Ectodermal cell (in vitro differentiated cells): ENCODE measurements around the gene NR5A2.

Experiments
- H3K27ac ChIP-seq: 2 replicates; pipeline ENCODE4 v1.7.0; 2013; ENCODE audit warnings: mild to moderate bottlenecking, low read depth, low read length; ENCODE audit not compliant: insufficient read depth, poor library complexity, severe bottlenecking
- H3K27me3 ChIP-seq: 2 replicates; pipeline ENCODE4 v1.7.0; 2013; ENCODE audit warnings: mild to moderate bottlenecking, low read length; ENCODE audit not compliant: insufficient read depth, control insufficient read depth, poor library complexity, severe bottlenecking
- H3K36me3 ChIP-seq: one replicate; pipeline ENCODE4 v1.7.0; 2013; ENCODE audit warnings: low read length; ENCODE audit not compliant: control insufficient read depth, insufficient read depth
- H3K4me1 ChIP-seq: one replicate; pipeline ENCODE4 v1.7.0; 2013; ENCODE audit warnings: low read length; ENCODE audit not compliant: control insufficient read depth, insufficient read depth
- H3K4me3 ChIP-seq: 2 replicates; pipeline ENCODE4 v1.7.0; 2013; ENCODE audit warnings: low read depth, low read length, control low read depth; ENCODE audit not compliant: insufficient read depth
- H3K9me3 ChIP-seq: 2 replicates; pipeline ENCODE4 v1.7.0; 2013; ENCODE audit warnings: mild to moderate bottlenecking, low read length, moderate library complexity; ENCODE audit not compliant: control insufficient read depth
- WGBS, 2 experiments: methylation state at CpG; one replicate each; pipeline ENCODE4 v1.1.7; 2013; ENCODE audit warnings: missing lambda C conversion rate in 2 of 2; 5-methylcytosine and 5-hydroxymethylcytosine counted together

Gene NR5A2

DNA sequence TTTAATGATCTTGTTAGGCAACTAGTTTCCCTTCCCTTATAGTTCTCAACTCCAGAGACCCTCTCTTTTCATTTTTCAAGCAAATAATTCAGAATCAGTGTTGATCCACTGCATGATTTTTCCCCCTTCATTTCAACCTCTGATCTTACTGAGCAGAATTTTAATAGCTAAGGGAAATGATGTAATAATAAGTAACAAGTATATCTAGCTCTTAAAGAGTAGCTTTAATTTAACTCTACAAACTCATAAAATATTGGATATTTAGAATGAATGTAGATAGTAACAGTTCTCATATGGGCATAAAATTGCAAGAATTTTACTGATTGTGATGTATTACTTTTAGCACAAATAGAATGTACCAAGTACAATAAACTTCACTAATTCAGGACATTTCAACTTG lies 130.2 kb downstream of the NR5A2 start:
- H3K9me3 ChIP-seq = no peaks in the 10 kb centered on the region
- no peak overlapping the region for H3K4me3 ChIP-seq
- H3K27me3 ChIP-seq = no peaks in the 10 kb centered on the region
- no peaks in the 10 kb centered on the region for H3K4me1 ChIP-seq
- H3K27ac ChIP-seq = no peak overlapping the region
- H3K36me3 ChIP-seq = no peaks in the 10 kb centered on the region

DNA sequence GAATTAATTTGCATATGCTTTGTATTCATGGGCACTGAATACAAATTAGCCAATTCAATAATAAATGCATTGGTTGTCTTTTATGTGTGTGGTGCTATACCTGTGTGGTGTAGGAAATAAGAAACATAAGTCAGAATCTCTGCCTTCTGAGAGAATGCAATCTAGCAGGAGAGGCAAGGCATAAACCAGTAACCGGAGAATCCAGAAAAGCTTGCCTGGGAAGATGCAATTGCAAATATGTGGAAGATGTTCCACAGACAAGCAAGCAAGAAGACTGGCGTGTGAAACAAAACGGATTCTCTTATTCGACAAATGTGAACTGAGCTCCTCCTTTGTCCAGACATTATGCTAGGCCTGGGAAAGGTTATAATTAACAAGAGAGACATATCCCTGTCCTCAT lies 134.3 kb downstream of the NR5A2 start:
- H3K36me3 ChIP-seq = no peaks in the 10 kb centered on the region
- peaks cover 5% of the 10 kb centered on the region for H3K4me1 ChIP-seq
- no peaks in the 10 kb centered on the region for H3K27me3 ChIP-seq
- no peaks in the 10 kb centered on the region for H3K9me3 ChIP-seq
- WGBS, 2 experiments = 92 to 93% methylated on average over 4 of the region's 4 CpGs
- no peak overlapping the region for H3K27ac ChIP-seq
- H3K4me3 ChIP-seq = no peak overlapping the region

DNA sequence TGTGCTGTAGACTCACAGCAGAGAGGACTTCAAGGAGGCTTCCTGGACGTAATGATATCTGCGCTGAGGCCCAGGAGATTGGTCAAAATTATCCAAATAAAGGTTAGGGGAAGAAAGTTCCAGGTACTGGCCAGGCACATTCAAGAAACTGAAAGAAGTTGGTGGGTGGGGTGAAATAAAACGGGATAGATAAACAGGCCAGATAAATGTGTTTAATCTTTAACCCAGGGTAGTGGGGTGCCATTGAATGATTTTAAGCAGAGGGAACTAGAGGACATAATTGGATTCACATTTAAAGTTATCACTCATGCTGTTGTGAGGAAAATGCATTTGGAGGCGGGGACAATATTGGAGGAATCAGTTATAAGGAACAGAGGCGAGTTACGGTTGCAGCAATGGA lies 134.7 kb downstream of the NR5A2 start:
- Histone ChIP-seq H3K4me1 (peaks cover 5% of the 10 kb centered on the region), H3K4me3 (no peak overlapping the region), H3K27ac (no peak overlapping the region), H3K9me3 (no peaks in the 10 kb centered on the region), H3K27me3 (no peaks in the 10 kb centered on the region), H3K36me3 (no peaks in the 10 kb centered on the region)
- WGBS, 2 experiments = 93 to 97% methylated on average over 6 of the region's 6 CpGs

DNA sequence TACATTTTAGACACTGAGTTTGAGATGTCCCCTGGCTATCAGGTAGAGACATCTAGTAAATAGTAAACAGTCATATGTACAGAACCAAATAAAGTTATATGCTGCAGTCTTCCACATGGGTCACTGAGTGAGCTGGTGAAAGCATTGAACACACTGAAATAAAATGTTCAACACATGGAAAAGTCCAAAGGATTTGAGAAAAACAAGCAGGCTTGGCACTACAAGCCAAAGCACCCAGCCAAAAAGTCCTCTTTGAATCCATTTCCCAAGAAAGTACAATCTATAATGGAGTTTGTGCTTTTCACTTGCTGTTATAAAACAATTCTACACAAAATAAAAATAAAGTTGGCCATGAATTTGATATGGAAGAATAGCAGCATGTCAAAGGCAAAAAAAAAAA lies 135.4 kb downstream of the NR5A2 start:
- Histone ChIP-seq H3K27me3 (no peaks in the 10 kb centered on the region), H3K27ac (no peak overlapping the region), H3K4me3 (no peak overlapping the region), H3K4me1 (peaks cover 5% of the 10 kb centered on the region), H3K36me3 (no peaks in the 10 kb centered on the region), H3K9me3 (no peaks in the 10 kb centered on the region)

DNA sequence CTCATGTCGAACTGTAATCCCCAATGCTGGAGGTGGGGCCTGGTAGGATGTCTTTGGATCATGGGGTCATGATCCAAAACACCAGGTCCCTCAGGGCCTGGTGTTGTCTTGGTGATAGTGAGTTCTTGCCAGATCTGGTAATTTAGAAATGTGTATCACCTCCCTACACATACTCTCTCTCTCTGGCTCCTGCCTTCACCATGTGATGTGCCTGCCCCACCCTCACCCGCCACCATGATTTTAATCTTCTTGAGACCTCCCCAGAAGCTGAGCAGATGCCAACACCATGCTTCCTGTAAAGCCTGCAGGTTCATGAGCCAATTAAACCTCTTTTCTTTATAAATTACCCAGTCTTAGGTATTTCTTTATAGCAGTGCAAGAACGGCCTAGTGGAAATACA lies 136.4 kb downstream of the NR5A2 start:
- Histone ChIP-seq H3K4me1 (peaks cover 5% of the 10 kb centered on the region), H3K27me3 (no peaks in the 10 kb centered on the region), H3K9me3 (no peaks in the 10 kb centered on the region), H3K4me3 (no peak overlapping the region), H3K36me3 (no peaks in the 10 kb centered on the region), H3K27ac (no peak overlapping the region)
- 95 to 96% methylated on average over 3 of the region's 3 CpGs for WGBS, 2 experiments

DNA sequence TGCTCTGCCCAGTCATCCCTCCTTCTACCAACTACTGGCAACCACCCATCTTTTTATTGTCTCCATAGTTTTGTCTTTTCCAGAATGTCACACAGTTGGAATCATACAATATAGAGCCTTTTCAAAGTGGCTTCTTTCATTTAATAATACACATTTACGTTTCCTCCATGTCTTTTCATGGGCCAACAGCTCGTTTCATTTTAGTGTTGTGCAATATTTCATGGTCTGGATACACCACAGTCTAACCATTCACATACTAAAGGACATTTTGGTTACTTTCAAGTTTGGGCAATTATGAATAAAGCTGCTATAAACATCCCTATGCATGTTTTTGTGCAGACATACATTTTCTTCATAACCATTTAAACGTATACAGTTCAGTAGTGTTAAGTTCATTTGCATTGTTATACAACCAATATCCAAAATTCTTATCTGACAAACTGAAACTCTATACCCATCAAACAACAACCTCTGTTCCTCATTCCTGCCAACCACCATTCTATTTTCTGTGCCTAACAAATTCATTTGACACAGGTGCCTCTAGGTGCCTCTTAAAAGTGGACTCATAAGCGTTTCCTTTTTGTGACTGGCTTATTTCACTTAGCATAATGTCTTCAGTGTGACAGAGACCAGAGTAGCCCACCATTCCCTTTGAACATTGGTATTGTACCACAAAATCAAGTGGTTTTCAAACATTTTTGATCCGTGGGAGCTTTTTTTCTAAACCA lies 138.1 kb downstream of the NR5A2 start:
- no peak overlapping the region for H3K27ac ChIP-seq
- no peaks in the 10 kb centered on the region for H3K36me3 ChIP-seq
- peaks cover 5% of the 10 kb centered on the region for H3K4me1 ChIP-seq
- no peak overlapping the region for H3K4me3 ChIP-seq
- H3K9me3 ChIP-seq = no peaks in the 10 kb centered on the region
- no peaks in the 10 kb centered on the region for H3K27me3 ChIP-seq
- 91 to 96% methylated on average over 5 of the region's 5 CpGs for WGBS, 2 experiments

DNA sequence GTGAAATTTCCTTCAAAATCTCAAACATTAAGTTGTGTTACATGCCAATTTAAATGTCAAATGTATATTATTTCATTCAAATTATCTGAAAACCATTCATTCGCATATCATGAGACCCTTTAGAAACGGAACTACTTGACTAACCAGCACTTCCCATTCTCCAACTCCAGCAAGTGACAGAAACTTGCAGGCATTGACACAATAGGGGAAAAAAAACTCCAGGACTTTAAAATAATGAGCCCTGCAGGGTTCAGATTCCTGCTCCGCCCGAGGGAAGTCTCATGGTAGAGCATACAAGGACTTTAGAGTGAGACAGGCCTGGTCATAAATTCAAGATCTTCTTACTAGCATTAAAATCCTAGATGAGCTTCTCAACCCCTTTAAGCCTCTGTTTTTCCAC lies 138.9 kb downstream of the NR5A2 start:
- no peaks in the 10 kb centered on the region for H3K27me3 ChIP-seq
- WGBS, 2 experiments = 57 to 61% methylated on average over 4 of the region's 4 CpGs

DNA sequence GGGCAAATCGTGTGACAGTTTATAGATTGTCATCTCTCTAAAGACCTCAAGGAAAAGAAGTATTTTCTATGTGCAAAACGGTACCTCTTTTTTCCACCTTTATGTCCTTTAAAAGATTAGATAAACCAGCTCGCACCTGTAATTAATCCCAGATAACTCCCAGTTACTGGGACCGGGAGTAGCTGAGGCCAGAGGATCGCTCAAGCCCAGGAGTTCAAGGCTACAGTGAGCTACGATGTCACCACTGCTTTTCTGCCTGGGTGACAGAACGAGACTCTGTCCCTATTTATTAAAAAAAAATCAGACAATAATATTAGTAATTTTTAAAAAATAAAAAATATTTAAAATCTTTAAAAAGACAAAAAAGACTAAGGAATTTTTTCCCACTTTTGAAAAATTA lies 141.4 kb downstream of the NR5A2 start:
- H3K27me3 ChIP-seq = no peaks in the 10 kb centered on the region
- H3K4me1 ChIP-seq = peaks cover 5% of the 10 kb centered on the region
- WGBS, 2 experiments = 93 to 99% methylated on average over 6 of the region's 7 CpGs
- no peaks in the 10 kb centered on the region for H3K36me3 ChIP-seq
- H3K9me3 ChIP-seq = no peaks in the 10 kb centered on the region
- H3K4me3 ChIP-seq = no peak overlapping the region
- no peak overlapping the region for H3K27ac ChIP-seq

More for the DNA sequence above, 138.9 kb downstream of the NR5A2 start:
- Histone ChIP-seq H3K27ac (no peak overlapping the region), H3K4me3 (no peak overlapping the region), H3K36me3 (no peaks in the 10 kb centered on the region), H3K4me1 (peaks cover 5% of the 10 kb centered on the region), H3K9me3 (no peaks in the 10 kb centered on the region)

DNA sequence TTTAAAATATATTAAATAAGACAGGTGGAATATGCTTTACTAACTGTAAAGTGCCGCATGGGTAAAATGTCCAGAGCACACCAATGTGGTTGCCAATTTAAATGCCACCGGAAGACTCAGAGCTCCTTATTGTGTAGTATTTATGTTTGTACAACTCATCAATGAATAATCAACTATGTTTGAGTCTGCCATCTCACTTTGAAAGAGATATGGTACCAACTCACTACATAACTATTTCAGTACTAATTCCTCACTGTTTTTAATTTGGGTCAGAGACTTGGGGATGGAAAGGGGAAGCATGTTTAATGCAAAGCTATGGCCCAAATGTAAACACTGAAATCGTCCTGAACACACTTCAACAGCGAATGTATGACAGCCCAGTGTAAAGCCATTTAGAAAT lies 144.8 kb downstream of the NR5A2 start:
- Histone ChIP-seq H3K9me3 (no peaks in the 10 kb centered on the region), H3K4me1 (no peaks in the 10 kb centered on the region), H3K27me3 (no peaks in the 10 kb centered on the region), H3K27ac (no peak overlapping the region), H3K4me3 (no peak overlapping the region), H3K36me3 (no peaks in the 10 kb centered on the region)
- WGBS, 2 experiments = 88 to 89% methylated on average over 4 of the region's 4 CpGs

DNA sequence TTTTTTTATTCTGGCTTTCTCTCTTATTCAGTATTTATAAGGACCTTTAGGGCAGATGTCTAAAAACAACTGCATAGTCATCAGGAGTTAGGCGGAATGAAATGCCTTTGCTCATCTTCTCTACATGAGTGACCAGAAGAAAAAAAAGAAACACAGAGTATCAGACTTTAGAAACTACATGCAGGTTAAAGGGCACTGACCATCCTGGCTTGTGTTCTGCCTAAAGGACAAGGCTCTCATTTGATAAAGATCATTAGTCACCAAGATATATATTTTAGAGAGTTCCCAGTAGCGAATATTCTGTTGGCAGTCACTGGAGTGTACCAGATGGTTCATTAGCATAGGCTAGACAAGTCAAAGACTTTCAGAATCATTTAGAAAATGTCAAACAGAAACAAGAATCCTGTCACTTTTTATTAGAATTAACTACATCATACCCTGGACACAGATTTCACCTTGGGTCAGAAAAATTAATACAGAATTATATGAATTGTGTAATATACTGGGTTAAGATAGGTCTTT lies 145.6 kb downstream of the NR5A2 start:
- H3K4me3 ChIP-seq = no peak overlapping the region
- no peaks in the 10 kb centered on the region for H3K36me3 ChIP-seq
- H3K4me1 ChIP-seq = no peaks in the 10 kb centered on the region
- H3K27ac ChIP-seq = no peak overlapping the region
- 69 to 81% methylated on average over 2 of the region's 2 CpGs for WGBS, 2 experiments
- H3K9me3 ChIP-seq = no peaks in the 10 kb centered on the region
- H3K27me3 ChIP-seq = no peaks in the 10 kb centered on the region
